ENCODE measurements around the gene DTX4. TPM values are rescaled to one million over a fixed set of nuclear protein-coding genes. Genes with fewer than 3 reads are reported as not detected.

The DTX4 gene
- total RNA-seq, 1 experiment from 2014 or later, result 96.7 TPM

- DNase-seq, result no peak
- no peaks in the 10 kb centered on the region for H3K9me3 Mint-ChIP-seq (ENCODE audit: unreplicated experiment)
- no peak overlapping the region for H3K4me3 Mint-ChIP-seq (ENCODE audit: unreplicated experiment)
- no peak for TF ChIP-seq CTCF (IDR thresholded peaks at IDR 0.05; ENCODE audit: insufficient read depth in 1 of 2, low read depth in 1 of 2, low read length in 1 of 2, severe bottlenecking in 1 of 2, unreplicated experiment in 1 of 2)
- peaks cover 76% of the 10 kb centered on the region for H3K36me3 Mint-ChIP-seq (ENCODE audit: insufficient read depth, unreplicated experiment)
- CTCF ChIA-PET, result interaction anchor here (0.9 to 1.2 kb wide), 3 partner anchors 19 to 61 kb away, joined by 3 to 4 read pairs (median 4); partner anchors contain the start of gene DTX4
- Histone ChIP-seq H3K4me3 (ENCODE audit: low read depth, low read length) (no peak overlapping the region), H3K27me3 (replicated peaks; ENCODE audit: control insufficient read depth, insufficient read depth, low read length) (no peaks in the 10 kb centered on the region), H3K4me1 (peaks cover 6% of the 10 kb centered on the region), H3K9me3 (no peaks in the 10 kb centered on the region), H3K36me3 (ENCODE audit: control insufficient read depth, insufficient read depth, low read length) (peaks cover 15% of the 10 kb centered on the region)
- intact Hi-C loops (cut with micrococcal nuclease; ENCODE audit: unreplicated experiment), result loop anchor here (1.0 to 5.0 kb wide), 3 partner anchors 79 to 477 kb away; no protein-coding TSS in a partner anchor
- no peak overlapping the region for H3K27ac Mint-ChIP-seq (ENCODE audit: unreplicated experiment)
- BruUV-seq (replicated peaks), result no TSS peak
- H3K27me3 Mint-ChIP-seq (ENCODE audit: insufficient read depth, unreplicated experiment), result no peaks in the 10 kb centered on the region
- peaks cover 16% of the 10 kb centered on the region for H3K4me1 Mint-ChIP-seq (ENCODE audit: low read depth, unreplicated experiment)
- POLR2A ChIA-PET, result no interaction called here
These were observed 33.7 kb downstream of the DTX4 start for GRCh38 chr11:59205648-59206047.

DNA sequence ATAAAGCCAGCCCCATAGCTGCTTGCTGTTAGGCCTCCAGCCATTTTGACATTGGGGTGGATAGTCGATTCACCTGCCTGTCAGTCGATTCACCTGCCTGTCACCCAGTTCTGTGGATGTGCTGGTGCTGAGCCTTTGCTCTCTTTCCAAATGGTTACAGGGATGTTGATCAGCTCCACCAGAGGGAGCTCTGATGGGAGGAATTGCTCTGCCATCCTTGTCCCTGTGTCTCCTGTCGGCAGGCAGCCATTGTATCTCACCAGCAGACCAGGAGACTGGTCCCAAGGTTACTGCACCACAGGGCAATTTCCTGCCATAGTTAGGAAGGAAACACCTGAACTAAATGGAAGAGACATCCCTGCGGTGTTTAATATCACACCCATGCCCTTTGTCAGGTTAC, 34.7 kb downstream of the DTX4 start:
- H3K4me1 ChIP-seq, result no peaks in the 10 kb centered on the region
- H3K36me3 ChIP-seq (ENCODE audit: control insufficient read depth, insufficient read depth, low read length), result peaks cover 12% of the 10 kb centered on the region
- intact Hi-C loops (cut with micrococcal nuclease; ENCODE audit: unreplicated experiment), result loop anchor here (1.0 to 5.0 kb wide), 3 partner anchors 78 to 476 kb away; no protein-coding TSS in a partner anchor
- TF ChIP-seq CTCF (IDR thresholded peaks at IDR 0.05; ENCODE audit: insufficient read depth in 1 of 2, low read depth in 1 of 2, low read length in 1 of 2, severe bottlenecking in 1 of 2, unreplicated experiment in 1 of 2), result peak; percentile 65 to 75
- no peak overlapping the region for H3K4me3 ChIP-seq (ENCODE audit: low read depth, low read length)
- peak; percentile 57 to 63 for DNase-seq
- ChIA-PET POLR2A (interaction anchor here (0.6 to 1.8 kb wide), 2 partner anchors 20 to 35 kb away, joined by 3 to 8 read pairs; partner anchors contain the start of gene DTX4), CTCF (interaction anchor here (0.8 to 2.0 kb wide), 7 partner anchors 9 to 62 kb away, joined by 3 to 16 read pairs (median 3); partner anchors contain the start of gene DTX4)
- no peak overlapping the region for H3K27ac Mint-ChIP-seq (ENCODE audit: unreplicated experiment)
- no peaks in the 10 kb centered on the region for H3K27me3 ChIP-seq (replicated peaks; ENCODE audit: control insufficient read depth, insufficient read depth, low read length)
- BruUV-seq (replicated peaks), result no TSS peak
- H3K27me3 Mint-ChIP-seq (ENCODE audit: insufficient read depth, unreplicated experiment), result no peaks in the 10 kb centered on the region
- no peaks in the 10 kb centered on the region for H3K9me3 Mint-ChIP-seq (ENCODE audit: unreplicated experiment)
- H3K4me3 Mint-ChIP-seq (ENCODE audit: unreplicated experiment), result no peak overlapping the region
- peaks cover 11% of the 10 kb centered on the region for H3K4me1 Mint-ChIP-seq (ENCODE audit: low read depth, unreplicated experiment)
- no peaks in the 10 kb centered on the region for H3K9me3 ChIP-seq
- peaks cover 66% of the 10 kb centered on the region for H3K36me3 Mint-ChIP-seq (ENCODE audit: insufficient read depth, unreplicated experiment)

GRCh38 chr11:59207988-59208451, 36.1 kb downstream of the DTX4 start:
- POLR2A ChIA-PET, result interaction anchor here (1.8 kb wide), 1 partner anchor 36 kb away, joined by 8 read pairs; the partner anchor contains the start of gene DTX4
- H3K4me3 ChIP-seq (ENCODE audit: low read depth, low read length), result no peak overlapping the region
- H3K36me3 ChIP-seq (ENCODE audit: control insufficient read depth, insufficient read depth, low read length), result peaks cover 8% of the 10 kb centered on the region
- no peaks in the 10 kb centered on the region for H3K9me3 ChIP-seq
- CTCF ChIA-PET, result interaction anchor here (2.0 kb wide), 1 partner anchor 22 kb away, joined by 16 read pairs; no protein-coding TSS in a partner anchor
- Mint-ChIP-seq H3K4me1 (ENCODE audit: low read depth, unreplicated experiment) (peaks cover 6% of the 10 kb centered on the region), H3K9me3 (ENCODE audit: unreplicated experiment) (no peaks in the 10 kb centered on the region), H3K27me3 (ENCODE audit: insufficient read depth, unreplicated experiment) (no peaks in the 10 kb centered on the region), H3K4me3 (ENCODE audit: unreplicated experiment) (no peak overlapping the region), H3K27ac (ENCODE audit: unreplicated experiment) (no peak overlapping the region), H3K36me3 (ENCODE audit: insufficient read depth, unreplicated experiment) (peaks cover 55% of the 10 kb centered on the region)
- DNase-seq, result peak in 1 of 2 experiments; percentile 40
- H3K27me3 ChIP-seq (replicated peaks; ENCODE audit: control insufficient read depth, insufficient read depth, low read length), result no peaks in the 10 kb centered on the region
- H3K4me1 ChIP-seq, result no peaks in the 10 kb centered on the region
- TF ChIP-seq CTCF (IDR thresholded peaks at IDR 0.05; ENCODE audit: insufficient read depth in 1 of 2, low read depth in 1 of 2, low read length in 1 of 2, severe bottlenecking in 1 of 2, unreplicated experiment in 1 of 2), result peak; percentile 59 to 80
- BruUV-seq (replicated peaks), result no TSS peak
- intact Hi-C loops (cut with micrococcal nuclease; ENCODE audit: unreplicated experiment), result loop anchor here (1.0 to 5.0 kb wide), 3 partner anchors 22 to 474 kb away; no protein-coding TSS in a partner anchor

All from Caco-2 (cell line).